ENCODE measurements around the gene KRT7.
"Not testable (repeated sequence)": the region's sequence is repeated elsewhere in the genome, so short reads cannot be mapped to it uniquely, and the experiment has no call there.

Gene KRT7

DNA sequence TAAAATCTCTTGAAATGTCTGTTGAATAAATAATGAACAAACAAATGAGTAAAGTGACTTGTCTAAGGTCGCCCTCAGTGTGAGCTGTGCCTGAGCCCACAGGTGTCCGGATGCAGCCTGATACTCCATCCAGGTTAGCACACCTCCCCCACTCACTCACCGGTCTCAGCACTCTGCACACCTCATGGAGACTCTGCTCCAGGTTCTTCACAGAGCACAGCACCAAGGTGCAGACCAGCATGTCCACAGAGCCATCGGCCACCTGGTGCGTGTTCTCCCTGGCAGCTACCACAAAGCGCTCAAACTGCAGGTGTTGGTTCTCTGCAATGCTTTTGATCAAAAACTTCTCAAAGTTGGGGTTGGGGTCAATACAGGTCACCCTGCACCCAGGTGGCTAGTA lies 4.1 kb upstream of the KRT7 start:
- no peak for DNase-seq (ENCODE audit: extremely low read depth in 1 of 2, low read depth in 1 of 2)

- DNase-seq (ENCODE audit: extremely low read depth in 1 of 2, low read depth in 1 of 2) = no peak
Measured at GRCh38 chr12:52229836-52230343, 3.2 kb upstream of the KRT7 start.

GRCh38 chr12:52230364-52231281 lies 2.4 kb upstream of the KRT7 start:
- DNase-seq (ENCODE audit: extremely low read depth in 1 of 2, low read depth in 1 of 2) = no peak

DNA sequence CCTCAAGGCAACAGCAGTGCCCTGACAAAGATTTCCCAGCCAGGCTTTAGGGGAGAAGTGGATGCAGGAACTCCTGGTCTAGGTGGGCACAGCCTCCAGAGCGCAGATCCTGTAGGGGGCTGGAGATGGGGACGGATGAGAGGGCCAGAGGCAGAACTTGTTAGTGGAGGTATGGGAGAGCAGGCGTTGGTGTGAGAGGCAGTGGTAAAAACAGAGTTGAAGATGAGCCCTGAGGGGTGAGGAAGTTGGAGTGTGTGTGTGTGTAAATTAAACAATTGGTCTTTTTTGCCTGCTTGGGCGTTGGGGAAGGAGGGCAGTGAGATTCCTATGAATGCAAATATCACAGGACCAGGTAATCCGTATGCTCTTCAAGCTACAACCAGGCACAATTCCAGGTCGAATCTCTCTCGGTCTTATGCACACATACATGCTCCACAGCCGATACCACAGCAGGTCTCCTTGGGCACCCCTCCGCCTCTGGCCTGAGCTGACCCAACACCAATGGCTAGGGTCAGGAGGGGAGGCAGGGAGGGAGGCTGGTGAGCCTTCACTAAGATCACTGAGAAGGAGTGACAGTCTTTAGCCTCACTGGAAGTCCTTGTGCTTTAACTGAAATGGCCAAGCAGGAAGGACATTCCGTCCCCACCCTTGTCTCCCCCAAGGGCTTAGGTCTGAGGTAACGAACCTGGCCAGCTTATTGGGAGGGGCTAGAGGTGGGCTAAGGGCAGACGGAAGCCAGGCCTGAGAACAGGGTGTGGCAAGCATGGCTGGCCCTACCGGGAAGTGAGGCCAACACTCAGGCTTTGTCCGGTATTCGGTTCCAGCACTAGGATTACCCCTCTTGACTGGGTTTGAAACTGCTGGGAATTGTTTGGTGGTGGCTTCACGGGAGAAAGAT lies 1.5 kb upstream of the KRT7 start:
- no peak for DNase-seq (ENCODE audit: extremely low read depth in 1 of 2, low read depth in 1 of 2)

DNA sequence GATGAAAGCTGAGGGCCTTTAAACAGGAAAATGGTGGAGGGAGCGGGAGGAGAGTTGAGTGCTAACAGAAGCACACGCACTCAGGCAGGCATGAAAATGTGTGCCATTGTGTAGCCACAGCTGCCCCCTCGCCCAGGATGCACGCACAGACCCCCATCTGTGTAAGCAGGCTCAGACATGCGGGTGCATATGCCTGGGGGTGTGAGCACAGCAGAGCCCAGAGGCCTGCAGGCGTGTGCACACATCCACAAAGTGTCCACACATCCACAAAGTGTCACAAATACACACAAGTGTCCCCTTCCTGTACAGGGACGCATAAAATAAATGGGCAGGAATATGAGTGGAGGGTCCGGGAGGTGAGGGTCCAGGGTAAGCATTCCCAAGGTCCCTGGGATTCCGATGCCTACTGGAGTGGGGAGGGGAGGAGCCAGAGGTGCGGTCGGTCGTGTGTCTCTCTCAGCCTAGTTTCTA lies 805 bp upstream of the KRT7 start:
- no peak for DNase-seq (ENCODE audit: extremely low read depth in 1 of 2, low read depth in 1 of 2)

GRCh38 chr12:52233462-52234207 lies 592 bp downstream of the KRT7 start:
- DNase-seq (ENCODE audit: extremely low read depth in 1 of 2, low read depth in 1 of 2) = no peak

- no peak for DNase-seq (ENCODE audit: extremely low read depth in 1 of 2, low read depth in 1 of 2)
Measured at GRCh38 chr12:52234223-52234810, 1.3 kb downstream of the KRT7 start.

DNA sequence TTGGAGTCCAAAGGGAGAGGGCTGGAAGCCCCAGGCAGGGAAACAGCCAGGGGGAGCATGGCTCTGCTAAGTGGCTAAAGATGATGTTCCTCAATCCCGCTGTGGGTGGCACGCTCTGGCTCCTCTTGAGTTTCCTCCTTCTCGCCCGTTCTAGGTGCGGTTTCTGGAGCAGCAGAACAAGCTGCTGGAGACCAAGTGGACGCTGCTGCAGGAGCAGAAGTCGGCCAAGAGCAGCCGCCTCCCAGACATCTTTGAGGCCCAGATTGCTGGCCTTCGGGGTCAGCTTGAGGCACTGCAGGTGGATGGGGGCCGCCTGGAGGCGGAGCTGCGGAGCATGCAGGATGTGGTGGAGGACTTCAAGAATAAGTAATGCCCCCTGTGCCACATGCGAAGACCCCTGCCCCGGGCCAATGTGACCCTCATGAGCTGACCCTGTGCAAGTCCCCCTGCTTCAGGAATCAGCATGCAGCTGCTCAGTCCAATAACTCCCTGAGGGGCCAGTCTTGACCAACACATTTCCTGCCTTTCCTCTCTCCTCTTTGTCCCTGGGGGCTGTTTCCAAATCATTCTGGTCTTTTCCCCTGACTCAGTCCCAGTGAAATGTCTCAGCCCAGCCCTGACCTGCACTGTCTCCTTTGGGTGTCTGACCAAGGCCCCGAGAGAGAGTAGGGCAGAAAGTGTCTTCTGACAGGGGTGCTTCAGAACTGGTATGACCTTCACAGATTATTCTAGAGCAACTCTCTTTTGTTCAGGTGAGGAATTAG lies 2.1 kb downstream of the KRT7 start:
- DNase-seq (ENCODE audit: extremely low read depth in 1 of 2, low read depth in 1 of 2) = no peak

DNA sequence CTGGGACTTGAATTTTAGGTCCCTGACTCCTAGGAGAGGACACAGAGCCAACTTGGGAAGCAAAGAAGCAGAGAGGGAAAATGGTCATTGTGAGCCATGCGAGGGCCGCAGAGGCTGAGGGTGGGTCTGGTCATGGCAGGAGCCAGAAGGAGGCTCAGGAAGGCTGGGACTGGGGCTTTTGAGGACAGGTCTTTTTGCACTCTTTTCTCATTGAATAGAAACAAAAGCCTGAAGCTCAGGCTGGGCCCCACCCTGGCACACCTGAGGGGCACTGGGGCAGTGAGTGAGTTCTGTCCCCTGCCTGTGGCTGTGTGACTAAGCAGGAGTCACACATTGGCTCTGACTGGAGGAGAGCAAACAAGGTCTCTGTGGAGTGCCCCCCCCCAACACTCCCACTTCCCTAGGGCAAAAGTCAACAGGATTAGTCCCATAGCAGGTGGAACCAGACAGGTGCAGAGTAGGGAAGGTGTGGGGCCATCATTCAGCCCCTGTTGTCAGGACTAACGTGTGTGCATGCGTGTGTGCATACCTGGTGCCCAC lies 2.8 kb downstream of the KRT7 start:
- no peak for DNase-seq (ENCODE audit: extremely low read depth in 1 of 2, low read depth in 1 of 2)

DNA sequence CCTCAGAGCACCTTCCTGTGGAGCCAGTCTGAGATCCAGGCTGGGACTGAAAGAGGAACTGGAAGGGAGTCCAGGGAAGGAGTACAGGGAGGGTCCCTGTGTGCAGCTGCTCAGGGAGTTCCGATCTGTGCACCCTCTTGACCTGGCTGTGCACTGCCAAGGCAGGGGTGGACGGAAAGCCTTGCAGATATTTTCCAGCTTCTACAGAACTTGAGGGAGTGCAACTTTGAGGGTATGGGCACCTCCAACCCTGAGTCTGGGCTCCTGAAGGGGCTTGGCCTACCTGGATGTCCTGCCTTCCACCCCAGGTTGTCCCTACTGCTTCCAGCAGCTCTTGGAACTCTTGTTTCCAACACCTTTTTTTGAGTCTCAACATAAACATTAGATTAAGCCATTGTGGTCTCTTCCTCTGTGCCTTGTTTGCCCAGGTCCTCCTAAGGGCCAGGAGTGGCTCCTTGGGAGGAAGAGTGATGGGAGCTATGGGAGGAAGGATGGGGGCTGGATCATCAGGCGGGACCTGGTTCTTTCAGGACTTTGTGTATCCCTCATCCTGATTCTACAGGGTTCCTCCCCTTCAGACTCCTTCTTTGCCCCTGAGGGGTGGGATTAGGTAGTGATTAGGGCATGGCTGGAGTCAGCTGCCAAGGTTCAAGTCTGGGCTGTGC lies 3.5 kb downstream of the KRT7 start:
- no peak for DNase-seq (ENCODE audit: extremely low read depth in 1 of 2, low read depth in 1 of 2)

DNA sequence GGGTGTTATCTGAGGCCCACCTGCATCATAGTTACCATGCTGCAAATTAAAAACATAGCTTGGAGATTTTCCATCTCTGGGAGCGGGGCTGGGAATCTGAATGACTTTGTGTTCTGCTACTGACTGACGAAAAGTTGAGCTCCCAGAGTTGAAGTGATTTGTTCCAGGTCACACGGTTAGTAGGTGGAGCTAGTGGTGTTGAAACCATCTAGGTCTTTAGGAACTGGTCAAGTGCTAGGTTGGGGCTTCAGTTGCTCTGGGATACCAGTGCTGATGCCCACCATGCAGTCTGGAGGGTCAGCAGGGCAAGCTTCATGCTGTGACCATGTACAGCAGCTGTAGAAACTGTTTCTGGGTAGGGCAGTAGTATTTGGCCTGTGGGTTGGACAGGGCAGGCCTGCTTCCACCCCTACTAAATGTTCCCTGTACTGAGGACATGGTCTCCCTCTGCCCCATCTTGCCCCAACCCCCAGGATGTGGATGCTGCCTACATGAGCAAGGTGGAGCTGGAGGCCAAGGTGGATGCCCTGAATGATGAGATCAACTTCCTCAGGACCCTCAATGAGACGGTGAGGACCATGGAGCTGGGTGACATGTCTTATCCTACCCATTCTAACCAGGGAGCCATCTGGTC lies 5.3 kb downstream of the KRT7 start:
- DNase-seq (ENCODE audit: extremely low read depth in 1 of 2, low read depth in 1 of 2) = no peak

DNA sequence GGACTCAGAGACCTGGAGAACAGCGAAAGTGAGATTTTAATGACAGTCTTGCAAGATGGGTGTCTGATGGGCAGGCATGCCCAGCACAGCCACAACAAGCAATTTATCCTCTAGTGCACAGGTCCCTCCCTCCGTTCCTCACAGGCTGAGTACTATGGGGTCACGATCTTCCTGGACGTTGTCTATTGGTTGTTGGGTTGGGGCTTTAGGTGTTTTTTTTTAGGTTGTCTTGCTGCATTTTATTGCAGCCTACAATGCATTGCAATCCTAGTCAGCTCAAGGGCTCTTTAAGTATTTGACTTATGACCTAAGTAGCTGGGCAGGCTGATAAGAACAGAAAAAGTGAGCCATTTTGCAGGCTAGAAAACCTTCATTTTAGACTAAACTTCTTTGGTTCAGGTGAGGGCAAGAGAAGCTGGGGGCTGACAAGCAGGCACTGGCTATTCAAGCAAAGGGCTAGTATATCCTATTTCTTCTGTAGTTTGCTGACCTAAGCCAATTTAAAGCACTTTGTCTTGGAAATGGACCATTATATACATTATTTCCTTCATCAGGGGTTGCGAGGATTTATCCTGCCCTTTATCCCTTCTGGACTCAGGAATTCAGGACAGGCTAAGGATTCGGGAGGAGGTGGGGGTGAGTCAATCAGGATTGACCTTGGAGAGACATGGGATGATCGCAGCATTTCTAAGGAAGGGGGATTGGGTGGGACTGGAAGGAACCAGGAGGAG lies 6.0 kb downstream of the KRT7 start:
- no peak for DNase-seq (ENCODE audit: extremely low read depth in 1 of 2, low read depth in 1 of 2)

- no peak for DNase-seq (ENCODE audit: extremely low read depth in 1 of 2, low read depth in 1 of 2)
Measured at GRCh38 chr12:52239767-52240166, 6.7 kb downstream of the KRT7 start.

DNA sequence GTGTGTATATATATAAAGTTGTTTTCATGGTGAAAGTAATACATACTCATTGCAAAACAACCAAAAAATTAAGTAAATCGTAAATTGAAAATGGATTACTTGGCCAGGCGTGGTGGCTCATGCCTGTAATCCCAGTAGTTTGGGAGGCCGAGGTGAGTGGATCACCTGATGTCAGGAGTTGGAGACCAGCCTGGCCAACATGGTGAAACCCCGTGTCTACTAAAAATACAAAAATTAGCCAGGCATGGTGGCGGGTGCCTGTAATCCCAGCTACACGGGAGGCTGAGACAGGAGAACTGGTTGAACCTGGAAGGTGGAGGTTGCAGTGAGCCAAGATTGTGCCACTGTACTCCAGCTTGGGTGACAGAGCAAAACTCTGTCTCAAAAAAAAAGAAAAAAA lies 7.2 kb downstream of the KRT7 start:
- not testable (repeated sequence) for DNase-seq (ENCODE audit: extremely low read depth in 1 of 2, low read depth in 1 of 2)

GRCh38 chr12:52241205-52241842 lies 8.3 kb downstream of the KRT7 start:
- no peak for DNase-seq (ENCODE audit: extremely low read depth in 1 of 2, low read depth in 1 of 2)

DNA sequence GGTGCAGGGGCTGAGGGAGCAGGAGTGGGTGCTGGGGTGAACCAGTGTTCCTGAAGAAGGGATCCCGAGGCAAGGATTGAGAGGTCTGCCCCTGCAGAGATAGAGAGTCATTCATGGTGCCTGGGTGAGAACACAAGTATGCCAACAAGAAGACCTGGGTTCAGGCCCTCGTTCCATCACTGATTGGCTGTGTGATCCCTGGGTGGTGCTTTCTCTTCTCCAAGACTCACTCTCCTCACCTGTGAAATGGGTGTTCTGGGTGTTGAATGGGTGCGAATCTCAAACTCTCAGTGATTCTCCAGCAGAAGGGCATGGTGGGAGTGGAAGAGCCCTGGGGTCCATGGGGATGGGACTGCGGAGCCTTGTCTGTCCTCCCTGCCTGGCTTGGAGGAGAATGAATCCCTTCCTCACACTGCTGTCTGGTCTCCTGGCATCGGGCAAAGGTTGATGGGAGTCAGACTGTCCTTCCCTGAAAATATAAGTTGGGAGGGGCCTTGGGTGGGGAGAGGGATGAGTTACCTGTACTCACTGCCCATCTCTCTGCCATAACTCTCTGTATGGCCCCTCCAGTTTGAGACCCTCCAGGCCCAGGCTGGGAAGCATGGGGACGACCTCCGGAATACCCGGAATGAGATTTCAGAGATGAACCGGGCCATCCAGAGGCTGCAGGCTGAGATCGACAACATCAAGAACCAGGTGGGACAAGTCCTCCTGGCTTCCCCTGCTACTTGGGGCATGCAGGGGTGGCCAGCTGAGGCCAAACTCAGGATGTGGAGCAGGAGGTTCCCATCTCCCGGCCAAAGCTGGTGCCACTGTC lies 9.6 kb downstream of the KRT7 start:
- no peak for DNase-seq (ENCODE audit: extremely low read depth in 1 of 2, low read depth in 1 of 2)

All from activated CD8-positive, alpha-beta memory T cell treated with anti-CD3 and anti-CD28 coated beads for 1 hour (primary cell).